CD8-positive, alpha-beta memory T cell (primary cell): ENCODE data around the gene CYS1. TPM values are rescaled to one million over a fixed set of nuclear protein-coding genes. Genes with fewer than 3 reads are reported as not detected.
"Not testable (repeated sequence)": the region's sequence is repeated elsewhere in the genome, so short reads cannot be mapped to it uniquely, and the experiment has no call there.

Experiments used
- CTCF ChIA-PET: fragments of 350-600 bp; sonication (Branson Sonifier 250); formaldehyde crosslinking; loops from one replicate; lab custom pipeline; 2021; ENCODE audit warnings: antibody characterized with exemption; lab: Charles Lee
- POLR2A ChIA-PET: fragments of 350-600 bp; sonication (Branson Sonifier 250); formaldehyde crosslinking; loops from one replicate; lab custom pipeline; 2021; ENCODE audit warnings: antibody characterized with exemption; lab: Charles Lee
- DNase-seq, 5 donors: peaks; one replicate each; pipeline versions ENCODE4 v3.0.0 to v3.0.0-alpha.2; 2020 to 2022; ENCODE audit warnings: mixed read lengths in 1 of 5
- H3K27ac ChIP-seq: one replicate; pipeline ENCODE4 v1.7.0; 2013; ENCODE audit warnings: low read depth, mild to moderate bottlenecking, low read length, moderate library complexity
- H3K27me3 ChIP-seq: 2 replicates; pipeline ENCODE4 v1.7.0; 2013; ENCODE audit warnings: low read length, mild to moderate bottlenecking; ENCODE audit not compliant: insufficient read depth, poor library complexity, severe bottlenecking
- H3K36me3 ChIP-seq: 2 replicates; pipeline ENCODE4 v1.7.0; 2013; ENCODE audit warnings: mild to moderate bottlenecking, low read length, moderate library complexity; ENCODE audit not compliant: insufficient read depth
- H3K4me1 ChIP-seq: 2 replicates; pipeline ENCODE4 v1.7.0; 2013; ENCODE audit warnings: mild to moderate bottlenecking, low read length, moderate library complexity; ENCODE audit not compliant: insufficient read depth
- H3K4me3 ChIP-seq: 2 replicates; pipeline ENCODE4 v1.7.0; 2013; ENCODE audit warnings: mild to moderate bottlenecking, low read length
- H3K9me3 ChIP-seq: 2 replicates; pipeline ENCODE4 v1.7.0; 2013; ENCODE audit warnings: mild to moderate bottlenecking, low read length
- H3K27ac Mint-ChIP-seq, 8 donors: one replicate each; pipeline ENCODE4 v1.8.0; 2020 to 2021; ENCODE audit warnings: mixed read lengths in 8 of 8, mild to moderate bottlenecking in 6 of 8, inconsistent platforms in 3 of 8, moderate library complexity in 3 of 8
- H3K27me3 Mint-ChIP-seq, 2 donors: one replicate each; pipeline ENCODE4 v1.8.0; 2020 to 2021; ENCODE audit warnings: mixed read lengths in 2 of 2, mild to moderate bottlenecking in 1 of 2, moderate library complexity in 1 of 2
- H3K36me3 Mint-ChIP-seq, 3 donors: one replicate each; pipeline ENCODE4 v1.8.0; 2020 to 2021; ENCODE audit warnings: mixed read lengths in 3 of 3, inconsistent platforms in 1 of 3, mild to moderate bottlenecking in 1 of 3
- H3K4me1 Mint-ChIP-seq, 3 donors: one replicate each; pipeline ENCODE4 v1.8.0; 2020 to 2021; ENCODE audit warnings: mixed read lengths in 3 of 3, inconsistent platforms in 1 of 3, mild to moderate bottlenecking in 1 of 3
- H3K4me3 Mint-ChIP-seq, 7 donors: one replicate each; pipeline ENCODE4 v1.8.0; 2020 to 2021; ENCODE audit warnings: mixed read lengths in 7 of 7, mild to moderate bottlenecking in 6 of 7, moderate library complexity in 4 of 7, inconsistent platforms in 2 of 7
- H3K9me3 Mint-ChIP-seq, 5 donors: one replicate each; pipeline ENCODE4 v1.8.0; 2020 to 2022; ENCODE audit warnings: mixed read lengths in 5 of 5, mild to moderate bottlenecking in 3 of 5, moderate library complexity in 2 of 5, inconsistent platforms in 1 of 5
- polyA plus RNA-seq: library from polyadenylated mRNA; unstranded; fragments of 300-500 nt; fragmentation: Illumina TruSeq; gene quantifications from one replicate; pipeline ENCODE4 v1.2.3, GENCODE V29; 2021
- total RNA-seq, 2 experiments: library from RNA; stranded (reverse); gene quantifications; one replicate each; pipeline ENCODE4 v1.2.3, GENCODE V29; 2021

CYS1 gene
- total and polyA plus RNA-seq, 3 experiments from 2014 or later: 0.07 to 0.20 (median 0.09) TPM

GRCh38 chr2:10122500-10123280 is 42.5 kb upstream of the CYS1 start, which contains the start of gene RRM2:
RRM2 (plus strand) TSS chr2:10122739; CDS start chr2:10122799, 60 bp downstream.
- H3K4me3 ChIP-seq: peak within 1 kb of the TSS; percentile 53
- peak within 1 kb of the TSS; percentile 78 for H3K27ac ChIP-seq
- H3K4me1 Mint-ChIP-seq: peaks cover 41 to 59% (median 57%) of the 10 kb centered on the region in 3 donors
- peaks cover 36% of the 10 kb centered on the region for H3K4me1 ChIP-seq
- H3K27me3 ChIP-seq: peaks cover 7% of the 10 kb centered on the region
- no peaks in the 10 kb centered on the region for H3K9me3 ChIP-seq
- ChIA-PET POLR2A (no interaction called here), CTCF (interaction anchor here (0.8 to 5.1 kb wide), 5 partner anchors 25 to 312 kb away, joined by 3 to 71 read pairs (median 3); no protein-coding TSS in a partner anchor)
- peak; percentile 81 to 91 (median 82) for DNase-seq
- peaks cover 15 to 17% of the 10 kb centered on the region in 2 donors for H3K27me3 Mint-ChIP-seq
- no peaks in the 10 kb centered on the region for H3K9me3 Mint-ChIP-seq
- H3K4me3 Mint-ChIP-seq: peak within 1 kb of the TSS; percentile 85 to 98 (median 98)
- peaks cover 0 to 2% (median 0%) of the 10 kb centered on the region in 3 donors for H3K36me3 Mint-ChIP-seq
- H3K27ac Mint-ChIP-seq: peak within 1 kb of the TSS in 7 of 8 donors; percentile 51 to 81 (median 68)
- H3K36me3 ChIP-seq: no peaks in the 10 kb centered on the region

GRCh38 chr2:10120877-10121574 is 40.8 kb upstream of the CYS1 start:
- no peak for DNase-seq
- peak overlapping the region; percentile 70 for H3K4me3 ChIP-seq
- Mint-ChIP-seq H3K36me3 (peaks cover 0 to 2% (median 0%) of the 10 kb centered on the region in 3 donors), H3K4me3 (peak overlapping the region; percentile 85 to 98 (median 98)), H3K27ac (peak overlapping the region; percentile 64 to 97 (median 72)), H3K9me3 (no peaks in the 10 kb centered on the region), H3K27me3 (peaks cover 15 to 17% of the 10 kb centered on the region in 2 donors), H3K4me1 (peaks cover 41 to 57% (median 54%) of the 10 kb centered on the region in 3 donors)
- H3K36me3 ChIP-seq: no peaks in the 10 kb centered on the region
- peaks cover 7% of the 10 kb centered on the region for H3K27me3 ChIP-seq
- peak overlapping the region; percentile 78 for H3K27ac ChIP-seq
- H3K4me1 ChIP-seq: peaks cover 36% of the 10 kb centered on the region
- CTCF ChIA-PET: interaction anchor here (0.9 to 1.5 kb wide), 3 partner anchors 48 to 314 kb away, joined by 3 to 7 read pairs (median 4); no protein-coding TSS in a partner anchor
- no peaks in the 10 kb centered on the region for H3K9me3 ChIP-seq
- POLR2A ChIA-PET: no interaction called here

- peaks cover 0 to 2% (median 0%) of the 10 kb centered on the region in 3 donors for H3K36me3 Mint-ChIP-seq
- H3K9me3 Mint-ChIP-seq: no peaks in the 10 kb centered on the region
- H3K27me3 Mint-ChIP-seq: peaks cover 15 to 17% of the 10 kb centered on the region in 2 donors
- peaks cover 7% of the 10 kb centered on the region for H3K27me3 ChIP-seq
- H3K4me1 Mint-ChIP-seq: peaks cover 38 to 51% (median 49%) of the 10 kb centered on the region in 3 donors
- H3K27ac ChIP-seq: peak overlapping the region; percentile 78
- CTCF ChIA-PET: interaction anchor here (0.9 to 2.1 kb wide), 5 partner anchors 48 to 315 kb away, joined by 4 to 8 read pairs (median 7); no protein-coding TSS in a partner anchor
- H3K4me3 Mint-ChIP-seq: peak overlapping the region; percentile 85 to 98 (median 98)
- peaks cover 36% of the 10 kb centered on the region for H3K4me1 ChIP-seq
- no peaks in the 10 kb centered on the region for H3K36me3 ChIP-seq
- H3K4me3 ChIP-seq: peak overlapping the region; percentile 70
- peak; percentile 84 to 93 (median 90) for DNase-seq
- peak overlapping the region; percentile 64 to 98 (median 96) for H3K27ac Mint-ChIP-seq
- POLR2A ChIA-PET: no interaction called here
- H3K9me3 ChIP-seq: no peaks in the 10 kb centered on the region
Observed at GRCh38 chr2:10120158-10120876, 40.1 kb upstream of the CYS1 start.

GRCh38 chr2:10119601-10120157 is 39.5 kb upstream of the CYS1 start:
- no peaks in the 10 kb centered on the region for H3K9me3 Mint-ChIP-seq

GRCh38 chr2:10119027-10119325 is 38.8 kb upstream of the CYS1 start:
- Mint-ChIP-seq H3K4me3 (peak overlapping the region in 3 of 7 donors; percentile 13 to 25 (median 20)), H3K9me3 (no peaks in the 10 kb centered on the region), H3K4me1 (peaks cover 28 to 37% (median 36%) of the 10 kb centered on the region in 3 donors), H3K27me3 (peaks cover 9 to 10% of the 10 kb centered on the region in 2 donors), H3K27ac (peak overlapping the region in 1 of 8 donors; percentile 32), H3K36me3 (peaks cover 0 to 2% (median 0%) of the 10 kb centered on the region in 3 donors)
- no peaks in the 10 kb centered on the region for H3K36me3 ChIP-seq
- H3K27ac ChIP-seq: no peak overlapping the region
- no peak for DNase-seq
- no peak overlapping the region for H3K4me3 ChIP-seq
- CTCF ChIA-PET: interaction anchor here (1.2 to 2.1 kb wide), 4 partner anchors 22 to 316 kb away, joined by 3 to 8 read pairs (median 6); no protein-coding TSS in a partner anchor
- H3K27me3 ChIP-seq: peaks cover 7% of the 10 kb centered on the region
- no peaks in the 10 kb centered on the region for H3K9me3 ChIP-seq
- peaks cover 26% of the 10 kb centered on the region for H3K4me1 ChIP-seq
- POLR2A ChIA-PET: no interaction called here

More at GRCh38 chr2:10119601-10120157, 39.5 kb upstream of the CYS1 start:
- H3K4me3 ChIP-seq: peak overlapping the region; percentile 70
- Mint-ChIP-seq H3K27me3 (peaks cover 15 to 16% of the 10 kb centered on the region in 2 donors), H3K36me3 (peaks cover 0 to 2% (median 0%) of the 10 kb centered on the region in 3 donors), H3K27ac (peak overlapping the region in 7 of 8 donors; percentile 29 to 98 (median 96)), H3K4me1 (peaks cover 32 to 44% (median 43%) of the 10 kb centered on the region in 3 donors), H3K4me3 (peak overlapping the region; percentile 85 to 98 (median 98))
- POLR2A ChIA-PET: no interaction called here
- H3K9me3 ChIP-seq: no peaks in the 10 kb centered on the region
- H3K4me1 ChIP-seq: peaks cover 31% of the 10 kb centered on the region
- CTCF ChIA-PET: interaction anchor here (1.5 to 2.1 kb wide), 3 partner anchors 47 to 315 kb away, joined by 5 to 8 read pairs (median 8); no protein-coding TSS in a partner anchor
- DNase-seq: no peak
- peak overlapping the region; percentile 78 for H3K27ac ChIP-seq
- peaks cover 7% of the 10 kb centered on the region for H3K27me3 ChIP-seq
- no peaks in the 10 kb centered on the region for H3K36me3 ChIP-seq

- no peak for DNase-seq
- H3K27me3 Mint-ChIP-seq: peaks cover 2 to 4% of the 10 kb centered on the region in 2 donors
- H3K27ac Mint-ChIP-seq: peak overlapping the region in 1 of 8 donors; percentile 17
- peaks cover 0 to 9% (median 6%) of the 10 kb centered on the region in 5 donors for H3K9me3 Mint-ChIP-seq
- Histone ChIP-seq H3K27me3 (no peaks in the 10 kb centered on the region), H3K27ac (no peak overlapping the region), H3K36me3 (no peaks in the 10 kb centered on the region), H3K4me1 (no peaks in the 10 kb centered on the region), H3K9me3 (no peaks in the 10 kb centered on the region), H3K4me3 (no peak overlapping the region)
- no peak overlapping the region for H3K4me3 Mint-ChIP-seq
- H3K36me3 Mint-ChIP-seq: peaks cover 0 to 10% (median 0%) of the 10 kb centered on the region in 3 donors
- ChIA-PET CTCF (interaction anchor here (1.2 kb wide), 1 partner anchor 13 kb away, joined by 3 read pairs; no protein-coding TSS in a partner anchor), POLR2A (no interaction called here)
- H3K4me1 Mint-ChIP-seq: no peaks in the 10 kb centered on the region
Observed at GRCh38 chr2:10109311-10109710, 29.1 kb upstream of the CYS1 start.

GRCh38 chr2:10104906-10105305 is 24.7 kb upstream of the CYS1 start:
- DNase-seq, H3K4me3 ChIP-seq, H3K9me3 Mint-ChIP-seq, CTCF ChIA-PET, H3K9me3 ChIP-seq, H3K4me1 ChIP-seq, H3K27me3 ChIP-seq, H3K4me3 Mint-ChIP-seq, H3K36me3 Mint-ChIP-seq, H3K36me3 ChIP-seq, H3K4me1 Mint-ChIP-seq, H3K27ac ChIP-seq, H3K27me3 Mint-ChIP-seq, H3K27ac Mint-ChIP-seq, POLR2A ChIA-PET: not testable (repeated sequence)
